Activated CD4-positive, alpha-beta T cell treated with anti-CD3 and anti-CD28 coated beads, Interleukin-2, amount 50 U/mL, for 16 hours (primary cell): ENCODE data around the gene DOCK10.
A peak's percentile ranks its signal among the peaks of the same experiment; 100 is the strongest.

Experiments
- DNase-seq: peaks from one replicate; pipeline ENCODE4 v3.0.0-alpha.2; 2020

DOCK10 gene

GRCh38 chr2:224973112-224974016 is 68.9 kb downstream of the DOCK10 start:
- DNase-seq, result peak; percentile 54

GRCh38 chr2:224971214-224971613 is 71.1 kb downstream of the DOCK10 start:
- no peak for DNase-seq

GRCh38 chr2:224970311-224970710 is 72.0 kb downstream of the DOCK10 start:
- no peak for DNase-seq

GRCh38 chr2:224969633-224970260 is 72.5 kb downstream of the DOCK10 start:
- DNase-seq, result peak; percentile 45

GRCh38 chr2:224969095-224969494 is 73.2 kb downstream of the DOCK10 start:
- DNase-seq, result peak; percentile 39

- DNase-seq, result no peak
Observed at GRCh38 chr2:224968051-224968450, 74.2 kb downstream of the DOCK10 start.

GRCh38 chr2:224966613-224967012 is 75.7 kb downstream of the DOCK10 start:
- DNase-seq, result no peak

GRCh38 chr2:224959556-224959955 is 82.7 kb downstream of the DOCK10 start:
- no peak for DNase-seq

- DNase-seq, result no peak
Observed at GRCh38 chr2:224958873-224959272, 83.4 kb downstream of the DOCK10 start.

- DNase-seq, result no peak
Observed at GRCh38 chr2:224958462-224958857, 83.8 kb downstream of the DOCK10 start.

GRCh38 chr2:224957540-224958461 is 84.5 kb downstream of the DOCK10 start:
- DNase-seq, result peak; percentile 65

- DNase-seq, result no peak
Observed at GRCh38 chr2:224956706-224957105, 85.6 kb downstream of the DOCK10 start.

- no peak for DNase-seq
Observed at GRCh38 chr2:224954980-224955379, 87.3 kb downstream of the DOCK10 start.

- DNase-seq, result peak; percentile 74
Observed at GRCh38 chr2:224952936-224953657, 89.2 kb downstream of the DOCK10 start.

- DNase-seq, result no peak
Observed at GRCh38 chr2:224951723-224952481, 90.4 kb downstream of the DOCK10 start.

GRCh38 chr2:224948859-224949258 is 93.4 kb downstream of the DOCK10 start:
- DNase-seq, result no peak

- no peak for DNase-seq
Observed at GRCh38 chr2:224948005-224948404, 94.3 kb downstream of the DOCK10 start.

- no peak for DNase-seq
Observed at GRCh38 chr2:224947566-224947965, 94.7 kb downstream of the DOCK10 start.

- peak; percentile 83 for DNase-seq
Observed at GRCh38 chr2:224946895-224947294, 95.4 kb downstream of the DOCK10 start.

GRCh38 chr2:224944707-224945547 is 97.3 kb downstream of the DOCK10 start:
- DNase-seq, result no peak

- peak; percentile 68 for DNase-seq
Observed at GRCh38 chr2:224943601-224944041, 98.6 kb downstream of the DOCK10 start.
